Measurements from ENCODE around the gene BORCS6. TPM values are rescaled to one million over a fixed set of nuclear protein-coding genes. Genes with fewer than 3 reads are reported as not detected.

Gene BORCS6
- total and polyA plus RNA-seq, 2 of the 13 experiments (the other 11 are each of a cell fraction or from before 2014, with no cell fraction given): 2.0 to 5.1 TPM

DNA sequence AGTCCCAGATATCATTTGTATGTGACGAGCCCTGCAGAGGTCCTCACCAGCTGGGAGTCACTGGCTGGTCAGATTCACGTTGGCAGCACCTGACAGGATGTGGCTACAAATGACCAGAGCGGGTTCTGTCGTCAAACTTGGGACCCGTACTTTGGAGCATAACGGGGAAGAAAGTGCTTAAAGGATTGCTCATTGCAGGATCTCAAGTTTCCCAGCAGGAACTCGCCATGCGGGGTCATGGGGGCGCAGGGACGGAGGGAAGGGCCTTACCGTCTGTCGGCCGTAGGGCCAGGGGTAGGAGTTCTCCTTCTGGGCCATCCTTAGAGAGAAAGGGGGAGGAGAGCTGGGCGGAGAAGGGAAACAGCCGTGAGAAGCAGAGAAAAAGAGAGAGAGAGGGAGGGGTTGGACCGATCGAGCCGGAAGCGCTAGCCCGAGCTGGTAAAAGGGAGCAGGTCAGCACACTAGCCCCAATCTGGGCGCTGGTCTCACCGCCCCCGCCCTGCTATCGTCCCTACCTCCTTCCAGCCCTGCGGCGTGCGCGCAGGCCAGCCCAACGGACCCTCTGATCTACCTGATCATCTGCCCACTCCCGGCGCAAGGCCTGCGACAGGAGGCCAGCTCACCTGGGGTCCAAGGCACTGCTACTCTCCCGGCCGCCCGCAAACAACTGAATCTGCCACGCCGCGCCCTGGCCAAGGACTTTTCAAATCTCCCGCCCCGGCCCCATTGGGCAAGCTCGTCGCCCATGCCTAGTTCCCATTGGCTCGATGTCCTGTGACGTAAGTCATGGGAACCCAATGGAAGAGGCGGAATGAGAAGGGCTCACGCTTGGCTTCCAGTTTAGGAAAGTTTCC lies 20.2 kb upstream of the BORCS6 start, which contains the start of gene AURKB (continued):
- TF ChIP-seq NKX3-1 (CRISPR knock-in tag; IDR thresholded peaks at IDR 0.05): 0 out of 2 replicates have a peak, but pooled peaks have one; percentile 30
- 0 out of 2 replicates have a peak, but pooled peaks have one; percentile 81 for TF ChIP-seq REL (CRISPR knock-in tag; conservative IDR thresholded peaks at IDR 0.05)
- TF ChIP-seq, protein P1, sequence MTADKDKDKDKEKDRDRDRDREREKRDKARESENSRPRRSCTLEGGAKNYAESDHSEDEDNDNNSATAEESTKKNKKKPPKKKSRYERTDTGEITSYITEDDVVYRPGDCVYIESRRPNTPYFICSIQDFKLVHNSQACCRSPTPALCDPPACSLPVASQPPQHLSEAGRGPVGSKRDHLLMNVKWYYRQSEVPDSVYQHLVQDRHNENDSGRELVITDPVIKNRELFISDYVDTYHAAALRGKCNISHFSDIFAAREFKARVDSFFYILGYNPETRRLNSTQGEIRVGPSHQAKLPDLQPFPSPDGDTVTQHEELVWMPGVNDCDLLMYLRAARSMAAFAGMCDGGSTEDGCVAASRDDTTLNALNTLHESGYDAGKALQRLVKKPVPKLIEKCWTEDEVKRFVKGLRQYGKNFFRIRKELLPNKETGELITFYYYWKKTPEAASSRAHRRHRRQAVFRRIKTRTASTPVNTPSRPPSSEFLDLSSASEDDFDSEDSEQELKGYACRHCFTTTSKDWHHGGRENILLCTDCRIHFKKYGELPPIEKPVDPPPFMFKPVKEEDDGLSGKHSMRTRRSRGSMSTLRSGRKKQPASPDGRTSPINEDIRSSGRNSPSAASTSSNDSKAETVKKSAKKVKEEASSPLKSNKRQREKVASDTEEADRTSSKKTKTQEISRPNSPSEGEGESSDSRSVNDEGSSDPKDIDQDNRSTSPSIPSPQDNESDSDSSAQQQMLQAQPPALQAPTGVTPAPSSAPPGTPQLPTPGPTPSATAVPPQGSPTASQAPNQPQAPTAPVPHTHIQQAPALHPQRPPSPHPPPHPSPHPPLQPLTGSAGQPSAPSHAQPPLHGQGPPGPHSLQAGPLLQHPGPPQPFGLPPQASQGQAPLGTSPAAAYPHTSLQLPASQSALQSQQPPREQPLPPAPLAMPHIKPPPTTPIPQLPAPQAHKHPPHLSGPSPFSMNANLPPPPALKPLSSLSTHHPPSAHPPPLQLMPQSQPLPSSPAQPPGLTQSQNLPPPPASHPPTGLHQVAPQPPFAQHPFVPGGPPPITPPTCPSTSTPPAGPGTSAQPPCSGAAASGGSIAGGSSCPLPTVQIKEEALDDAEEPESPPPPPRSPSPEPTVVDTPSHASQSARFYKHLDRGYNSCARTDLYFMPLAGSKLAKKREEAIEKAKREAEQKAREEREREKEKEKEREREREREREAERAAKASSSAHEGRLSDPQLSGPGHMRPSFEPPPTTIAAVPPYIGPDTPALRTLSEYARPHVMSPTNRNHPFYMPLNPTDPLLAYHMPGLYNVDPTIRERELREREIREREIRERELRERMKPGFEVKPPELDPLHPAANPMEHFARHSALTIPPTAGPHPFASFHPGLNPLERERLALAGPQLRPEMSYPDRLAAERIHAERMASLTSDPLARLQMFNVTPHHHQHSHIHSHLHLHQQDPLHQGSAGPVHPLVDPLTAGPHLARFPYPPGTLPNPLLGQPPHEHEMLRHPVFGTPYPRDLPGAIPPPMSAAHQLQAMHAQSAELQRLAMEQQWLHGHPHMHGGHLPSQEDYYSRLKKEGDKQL (CRISPR knock-in tag; IDR thresholded peaks at IDR 0.05; ENCODE audit: low read depth): no peak
- TF ChIP-seq ZBTB44 (CRISPR knock-in tag; IDR thresholded peaks at IDR 0.05): no peak
- TF ChIP-seq FOXP1 (IDR thresholded peaks at IDR 0.05): no peak
- TF ChIP-seq FOXP1 (CRISPR knock-in tag; IDR thresholded peaks at IDR 0.05): no peak
- no peak for TF ChIP-seq ZNF660 (CRISPR knock-in tag; IDR thresholded peaks at IDR 0.05; ENCODE audit: borderline replicate concordance, low read depth)
- peak; percentile 56; the same call in 1 of the 2 replicates for TF ChIP-seq GABPB1 (CRISPR knock-in tag; IDR thresholded peaks at IDR 0.05)
- TF ChIP-seq GLMP (CRISPR knock-in tag; IDR thresholded peaks at IDR 0.05; ENCODE audit: borderline replicate concordance): no peak
- TF ChIP-seq ZNF431 (CRISPR knock-in tag; IDR thresholded peaks at IDR 0.05; ENCODE audit: borderline replicate concordance, low read depth): peak; percentile 31; the same call in 1 of the 2 replicates
- TF ChIP-seq, protein P2, sequence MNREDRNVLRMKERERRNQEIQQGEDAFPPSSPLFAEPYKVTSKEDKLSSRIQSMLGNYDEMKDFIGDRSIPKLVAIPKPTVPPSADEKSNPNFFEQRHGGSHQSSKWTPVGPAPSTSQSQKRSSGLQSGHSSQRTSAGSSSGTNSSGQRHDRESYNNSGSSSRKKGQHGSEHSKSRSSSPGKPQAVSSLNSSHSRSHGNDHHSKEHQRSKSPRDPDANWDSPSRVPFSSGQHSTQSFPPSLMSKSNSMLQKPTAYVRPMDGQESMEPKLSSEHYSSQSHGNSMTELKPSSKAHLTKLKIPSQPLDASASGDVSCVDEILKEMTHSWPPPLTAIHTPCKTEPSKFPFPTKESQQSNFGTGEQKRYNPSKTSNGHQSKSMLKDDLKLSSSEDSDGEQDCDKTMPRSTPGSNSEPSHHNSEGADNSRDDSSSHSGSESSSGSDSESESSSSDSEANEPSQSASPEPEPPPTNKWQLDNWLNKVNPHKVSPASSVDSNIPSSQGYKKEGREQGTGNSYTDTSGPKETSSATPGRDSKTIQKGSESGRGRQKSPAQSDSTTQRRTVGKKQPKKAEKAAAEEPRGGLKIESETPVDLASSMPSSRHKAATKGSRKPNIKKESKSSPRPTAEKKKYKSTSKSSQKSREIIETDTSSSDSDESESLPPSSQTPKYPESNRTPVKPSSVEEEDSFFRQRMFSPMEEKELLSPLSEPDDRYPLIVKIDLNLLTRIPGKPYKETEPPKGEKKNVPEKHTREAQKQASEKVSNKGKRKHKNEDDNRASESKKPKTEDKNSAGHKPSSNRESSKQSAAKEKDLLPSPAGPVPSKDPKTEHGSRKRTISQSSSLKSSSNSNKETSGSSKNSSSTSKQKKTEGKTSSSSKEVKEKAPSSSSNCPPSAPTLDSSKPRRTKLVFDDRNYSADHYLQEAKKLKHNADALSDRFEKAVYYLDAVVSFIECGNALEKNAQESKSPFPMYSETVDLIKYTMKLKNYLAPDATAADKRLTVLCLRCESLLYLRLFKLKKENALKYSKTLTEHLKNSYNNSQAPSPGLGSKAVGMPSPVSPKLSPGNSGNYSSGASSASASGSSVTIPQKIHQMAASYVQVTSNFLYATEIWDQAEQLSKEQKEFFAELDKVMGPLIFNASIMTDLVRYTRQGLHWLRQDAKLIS (CRISPR knock-in tag; IDR thresholded peaks at IDR 0.05): no peak
- TF ChIP-seq KLF11 (CRISPR knock-in tag; IDR thresholded peaks at IDR 0.05): no peak
- TF ChIP-seq, protein P3, sequence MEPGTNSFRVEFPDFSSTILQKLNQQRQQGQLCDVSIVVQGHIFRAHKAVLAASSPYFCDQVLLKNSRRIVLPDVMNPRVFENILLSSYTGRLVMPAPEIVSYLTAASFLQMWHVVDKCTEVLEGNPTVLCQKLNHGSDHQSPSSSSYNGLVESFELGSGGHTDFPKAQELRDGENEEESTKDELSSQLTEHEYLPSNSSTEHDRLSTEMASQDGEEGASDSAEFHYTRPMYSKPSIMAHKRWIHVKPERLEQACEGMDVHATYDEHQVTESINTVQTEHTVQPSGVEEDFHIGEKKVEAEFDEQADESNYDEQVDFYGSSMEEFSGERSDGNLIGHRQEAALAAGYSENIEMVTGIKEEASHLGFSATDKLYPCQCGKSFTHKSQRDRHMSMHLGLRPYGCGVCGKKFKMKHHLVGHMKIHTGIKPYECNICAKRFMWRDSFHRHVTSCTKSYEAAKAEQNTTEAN (CRISPR knock-in tag; conservative IDR thresholded peaks at IDR 0.05): no peak; the same call in 1 of the 2 replicates
- no peak for TF ChIP-seq MTF1 (CRISPR knock-in tag; IDR thresholded peaks at IDR 0.05)
- peak; percentile 95; the same call in 1 of the 2 replicates for TF ChIP-seq ZNF510 (CRISPR knock-in tag; IDR thresholded peaks at IDR 0.05; ENCODE audit: low read depth)

Data from HepG2 (cell line).